ENCODE results near the gene DHX30.

The DHX30 gene

GRCh38 chr3:47865192-47865591 lies 62.3 kb downstream of the DHX30 start:
- no peak for DNase-seq (ENCODE audit: low read depth)
- no peak overlapping the region for H3K4me3 ChIP-seq (ENCODE audit: low read length)
- peak; percentile 24 for TF ChIP-seq CTCF (conservative IDR thresholded peaks at IDR 0.05; ENCODE audit: low read depth, low read length)

- TF ChIP-seq CTCF (conservative IDR thresholded peaks at IDR 0.05; ENCODE audit: low read depth, low read length) = no peak
- no peak for DNase-seq (ENCODE audit: low read depth)
- H3K4me3 ChIP-seq (ENCODE audit: low read length) = no peak overlapping the region
Measured at GRCh38 chr3:47867451-47868044, 64.6 kb downstream of the DHX30 start.

- DNase-seq (ENCODE audit: low read depth) = no peak
- no peak for TF ChIP-seq CTCF (conservative IDR thresholded peaks at IDR 0.05; ENCODE audit: low read depth, low read length)
- no peak overlapping the region for H3K4me3 ChIP-seq (ENCODE audit: low read length)
Measured at GRCh38 chr3:47868306-47868705, 65.4 kb downstream of the DHX30 start.

- TF ChIP-seq CTCF (conservative IDR thresholded peaks at IDR 0.05; ENCODE audit: low read depth, low read length) = no peak
- no peak for DNase-seq (ENCODE audit: low read depth)
- H3K4me3 ChIP-seq (ENCODE audit: low read length) = no peak overlapping the region
Measured at GRCh38 chr3:47870156-47870555, 67.2 kb downstream of the DHX30 start.

GRCh38 chr3:47870702-47871260 lies 67.8 kb downstream of the DHX30 start:
- no peak overlapping the region for H3K4me3 ChIP-seq (ENCODE audit: low read length)
- TF ChIP-seq CTCF (conservative IDR thresholded peaks at IDR 0.05; ENCODE audit: low read depth, low read length) = no peak
- no peak for DNase-seq (ENCODE audit: low read depth)

GRCh38 chr3:47871389-47871788 lies 68.5 kb downstream of the DHX30 start:
- no peak for DNase-seq (ENCODE audit: low read depth)
- no peak for TF ChIP-seq CTCF (conservative IDR thresholded peaks at IDR 0.05; ENCODE audit: low read depth, low read length)
- no peak overlapping the region for H3K4me3 ChIP-seq (ENCODE audit: low read length)

GRCh38 chr3:47872916-47873315 lies 70.0 kb downstream of the DHX30 start:
- TF ChIP-seq CTCF (conservative IDR thresholded peaks at IDR 0.05; ENCODE audit: low read depth, low read length) = no peak

More at GRCh38 chr3:47872916-47873315, 70.0 kb downstream of the DHX30 start:
- no peak for DNase-seq (ENCODE audit: low read depth)
- H3K4me3 ChIP-seq (ENCODE audit: low read length) = no peak overlapping the region
